Activated T-cell treated with anti-CD3 and anti-CD28 coated beads, Interleukin-2, amount 50 U/mL, for 24 hours (primary cell): ENCODE data around the gene CST7.
A peak's percentile ranks its signal among the peaks of the same experiment; 100 is the strongest.
"Not testable (repeated sequence)": the region's sequence is repeated elsewhere in the genome, so short reads cannot be mapped to it uniquely, and the experiment has no call there.

ENCODE experiments used
- DNase-seq: peaks from one replicate; pipeline ENCODE4 v3.0.0-alpha.2; 2020
- H3K27ac Mint-ChIP-seq: 2 replicates; pipeline ENCODE4 v1.8.0; 2020; ENCODE audit warnings: mild to moderate bottlenecking, mixed read lengths
- H3K27me3 Mint-ChIP-seq: 2 replicates; pipeline ENCODE4 v1.8.0; 2020; ENCODE audit warnings: mixed read lengths
- H3K36me3 Mint-ChIP-seq: 2 replicates; pipeline ENCODE4 v1.8.0; 2020; ENCODE audit warnings: low read depth, mixed read lengths
- H3K4me1 Mint-ChIP-seq: 2 replicates; pipeline ENCODE4 v1.8.0; 2020; ENCODE audit warnings: low read depth, mixed read lengths
- H3K4me3 Mint-ChIP-seq: 2 replicates; pipeline ENCODE4 v1.8.0; 2020; ENCODE audit warnings: mild to moderate bottlenecking, moderate library complexity, mixed read lengths
- H3K9me3 Mint-ChIP-seq: 2 replicates; pipeline ENCODE4 v1.8.0; 2020; ENCODE audit warnings: mixed read lengths

The CST7 gene

DNA sequence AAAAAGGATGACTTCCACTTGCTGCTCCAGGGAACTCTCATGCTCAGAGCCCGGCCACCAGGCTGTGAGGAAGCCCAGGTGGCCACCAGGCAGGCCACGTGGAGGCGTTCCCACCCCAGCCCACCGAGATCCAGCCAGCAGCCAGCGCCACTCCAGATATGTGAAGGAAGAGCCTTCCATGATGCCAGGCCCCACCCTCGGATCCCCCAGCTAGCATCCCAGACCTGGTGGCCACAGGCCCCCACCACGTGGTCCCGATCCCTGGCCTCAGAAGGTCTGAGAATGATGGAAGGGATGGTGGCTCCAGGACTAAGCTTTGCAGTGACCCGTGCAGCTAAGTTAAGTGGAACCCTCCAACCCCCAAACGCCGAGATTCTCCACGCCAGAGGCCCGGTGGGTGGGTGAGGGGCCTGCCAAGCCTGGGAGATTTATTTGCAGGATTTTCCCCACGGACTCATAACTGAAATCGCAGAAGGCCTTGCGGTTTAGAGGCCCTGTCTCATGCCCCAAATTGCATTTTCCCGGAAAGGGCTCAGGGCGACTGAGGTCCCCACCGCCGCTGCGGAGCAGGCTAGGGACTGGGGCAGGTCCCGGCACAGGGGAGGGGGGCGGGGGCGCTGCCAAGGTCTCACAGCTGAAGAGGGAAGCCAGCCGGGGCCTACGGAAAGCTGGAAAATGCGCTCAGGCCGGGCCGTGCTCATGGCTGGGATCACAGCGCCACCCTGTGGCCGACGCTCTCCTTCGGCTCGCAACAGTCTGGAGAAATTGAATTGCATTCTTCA, 31.1 kb upstream of the CST7 start:
- no peak overlapping the region for H3K4me3 Mint-ChIP-seq
- H3K9me3 Mint-ChIP-seq: no peaks in the 10 kb centered on the region
- H3K27me3 Mint-ChIP-seq: peaks cover 5% of the 10 kb centered on the region
- peak; percentile 70 for DNase-seq
- H3K4me1 Mint-ChIP-seq: peaks cover 9% of the 10 kb centered on the region
- no peak overlapping the region for H3K27ac Mint-ChIP-seq
- H3K36me3 Mint-ChIP-seq: no peaks in the 10 kb centered on the region

DNA sequence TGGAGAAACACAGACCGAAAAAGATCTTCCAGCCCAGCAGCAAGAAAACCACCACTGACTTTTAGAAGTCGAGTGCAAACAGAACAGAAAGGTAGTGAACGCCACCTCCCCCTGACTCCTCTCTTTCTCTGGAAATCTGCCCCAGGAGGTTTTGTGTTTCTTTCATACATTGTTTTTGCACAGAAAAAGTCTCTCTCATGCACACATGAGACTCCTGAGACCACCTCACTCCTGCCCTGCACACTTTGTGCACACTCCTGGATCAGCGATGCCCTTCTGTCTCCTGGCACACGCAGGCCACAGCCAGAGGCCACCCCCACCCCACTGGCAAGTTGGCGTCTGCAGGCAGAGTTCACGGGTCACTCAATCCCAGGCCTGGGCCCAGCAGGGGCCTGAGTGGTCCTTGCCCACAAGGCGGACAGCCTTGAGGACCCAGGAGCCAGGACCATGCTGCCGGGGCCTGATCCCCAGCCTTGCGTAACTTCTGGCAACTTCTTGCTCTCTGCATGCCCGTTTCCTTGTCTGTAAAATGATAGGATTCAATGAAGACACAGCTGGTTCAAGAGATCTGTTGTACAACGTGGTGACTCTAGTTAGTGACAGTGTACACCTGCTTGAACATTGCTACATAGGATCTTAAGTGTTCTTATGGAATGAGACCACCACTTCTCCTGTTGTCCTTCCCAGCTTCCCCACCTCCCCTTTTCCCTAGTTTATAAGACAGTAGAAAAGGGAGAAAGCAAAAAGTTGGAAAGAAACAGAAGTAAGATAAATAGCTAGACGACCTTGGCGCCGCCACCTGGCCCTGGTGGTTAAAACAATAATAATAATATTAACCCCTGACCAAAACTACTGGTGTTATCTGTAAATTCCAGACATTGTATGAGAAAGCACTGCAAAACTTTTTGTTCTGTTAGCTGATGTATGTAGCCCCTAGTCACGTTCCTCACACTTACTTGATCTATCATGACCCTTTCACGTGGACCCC, 30.2 kb upstream of the CST7 start:
- no peak for DNase-seq
- Mint-ChIP-seq H3K4me3 (no peak overlapping the region), H3K4me1 (peaks cover 9% of the 10 kb centered on the region), H3K9me3 (no peaks in the 10 kb centered on the region), H3K27me3 (peaks cover 5% of the 10 kb centered on the region), H3K36me3 (no peaks in the 10 kb centered on the region), H3K27ac (no peak overlapping the region)

DNA sequence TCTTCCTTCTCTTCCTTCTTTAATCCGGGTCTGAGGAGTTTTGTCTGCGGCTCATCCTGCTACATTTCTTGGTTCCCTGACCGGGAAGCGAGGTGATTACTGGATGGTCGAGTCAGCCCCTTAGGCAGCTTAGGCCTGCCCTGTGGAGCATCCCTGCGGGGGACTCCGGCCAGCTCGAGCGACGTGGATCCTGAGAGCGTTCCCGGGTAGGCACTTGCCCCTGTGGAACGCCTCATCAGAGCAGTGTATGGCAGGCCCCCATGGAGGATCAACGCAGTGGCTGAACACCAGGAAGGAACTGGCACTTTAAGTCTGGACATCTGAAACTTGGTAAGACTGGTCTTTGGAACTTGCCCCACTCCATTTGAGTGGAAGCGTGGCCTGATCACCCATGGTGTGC, 29.4 kb upstream of the CST7 start:
- not testable (repeated sequence) for H3K27me3 Mint-ChIP-seq, H3K4me3 Mint-ChIP-seq, DNase-seq, H3K9me3 Mint-ChIP-seq, H3K27ac Mint-ChIP-seq, H3K4me1 Mint-ChIP-seq, H3K36me3 Mint-ChIP-seq

DNA sequence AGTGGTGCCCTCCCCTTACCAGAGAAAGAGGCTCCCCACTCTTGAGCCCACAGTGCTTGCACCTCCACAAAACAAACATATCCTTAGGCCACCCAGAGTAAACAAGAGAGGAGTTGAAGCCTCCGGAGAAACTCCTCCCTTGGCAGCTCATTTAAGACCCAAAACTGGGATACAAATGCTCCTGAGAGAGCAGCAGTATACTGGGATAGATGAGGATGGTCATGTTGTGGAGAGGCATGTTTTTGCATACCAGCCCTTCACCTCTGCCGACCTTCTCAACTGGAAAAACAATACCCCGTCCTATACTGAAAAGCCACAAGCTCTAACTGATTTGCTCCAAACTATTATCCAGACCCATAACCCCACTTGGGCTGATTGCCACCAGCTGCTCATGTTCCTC, 28.4 kb upstream of the CST7 start:
- H3K4me1 Mint-ChIP-seq: not testable (repeated sequence)

DNA sequence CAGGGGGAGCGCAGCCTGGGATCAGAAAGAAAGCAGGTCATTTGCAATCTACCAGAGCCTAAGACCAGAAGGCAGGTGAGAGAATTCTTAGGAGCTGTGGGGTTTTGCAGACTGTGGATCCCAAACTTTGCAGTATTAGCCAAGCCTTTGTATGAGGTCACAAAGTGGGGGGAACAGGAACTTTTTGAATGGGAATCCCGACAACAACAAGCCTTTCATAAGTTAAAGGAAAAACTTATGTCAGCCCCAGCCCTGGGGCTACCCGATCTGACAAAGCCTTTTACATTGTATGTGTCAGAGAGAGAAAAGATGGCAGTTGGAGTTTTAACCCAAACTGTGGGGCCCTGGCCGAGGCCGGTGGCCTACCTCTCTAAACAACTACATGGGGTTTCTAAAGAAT, 19.8 kb upstream of the CST7 start:
- H3K4me3 Mint-ChIP-seq, DNase-seq, H3K27me3 Mint-ChIP-seq, H3K9me3 Mint-ChIP-seq, H3K27ac Mint-ChIP-seq, H3K36me3 Mint-ChIP-seq: not testable (repeated sequence)
- H3K4me1 Mint-ChIP-seq: peaks cover 29% of the 10 kb centered on the region

More for the DNA sequence above, 28.4 kb upstream of the CST7 start:
- H3K27me3 Mint-ChIP-seq, H3K36me3 Mint-ChIP-seq, H3K9me3 Mint-ChIP-seq, DNase-seq, H3K27ac Mint-ChIP-seq, H3K4me3 Mint-ChIP-seq: not testable (repeated sequence)

DNA sequence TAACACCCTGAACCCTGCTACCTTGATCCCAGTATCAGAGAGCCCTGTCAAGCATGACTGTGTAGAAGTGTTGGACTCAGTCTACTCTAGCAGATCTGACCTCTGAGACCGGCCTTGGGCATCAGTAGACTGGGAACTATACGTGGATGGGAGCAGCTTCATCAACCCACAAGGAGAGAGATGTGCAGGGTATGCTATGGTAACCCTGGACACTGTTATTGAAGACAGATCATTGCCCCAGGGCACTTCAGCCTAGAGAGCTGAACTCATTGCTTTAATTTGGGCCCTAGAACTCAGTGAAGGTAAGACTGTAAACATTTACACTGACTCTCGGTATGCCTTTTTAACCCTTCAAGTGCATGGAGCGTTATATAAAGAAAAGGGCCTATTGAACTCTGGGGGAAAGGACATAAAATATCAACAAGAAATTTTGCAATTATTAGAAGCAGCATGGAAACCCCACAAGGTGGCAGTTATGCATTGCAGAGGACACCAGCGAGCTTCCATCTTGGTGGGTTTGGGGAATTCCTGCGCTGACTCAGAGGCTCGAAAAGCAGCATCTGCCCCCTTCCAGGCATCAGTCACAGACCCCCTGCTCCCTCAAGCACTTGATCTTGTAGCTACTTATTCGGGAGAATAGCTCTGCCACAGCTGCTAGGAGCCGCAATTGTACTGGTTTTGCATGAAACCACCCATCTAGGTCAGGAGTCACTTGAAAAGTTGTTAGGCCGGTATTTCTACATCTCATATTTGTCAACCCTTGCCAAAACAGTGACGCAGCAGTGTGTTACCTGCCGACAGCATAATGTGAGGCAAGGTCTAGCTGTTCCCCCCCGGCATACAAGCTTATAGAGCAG, 19.0 kb upstream of the CST7 start:
- H3K9me3 Mint-ChIP-seq, DNase-seq, H3K4me3 Mint-ChIP-seq, H3K27me3 Mint-ChIP-seq, H3K36me3 Mint-ChIP-seq: not testable (repeated sequence)
- peaks cover 29% of the 10 kb centered on the region for H3K4me1 Mint-ChIP-seq
- H3K27ac Mint-ChIP-seq: peak overlapping the region; percentile 34

DNA sequence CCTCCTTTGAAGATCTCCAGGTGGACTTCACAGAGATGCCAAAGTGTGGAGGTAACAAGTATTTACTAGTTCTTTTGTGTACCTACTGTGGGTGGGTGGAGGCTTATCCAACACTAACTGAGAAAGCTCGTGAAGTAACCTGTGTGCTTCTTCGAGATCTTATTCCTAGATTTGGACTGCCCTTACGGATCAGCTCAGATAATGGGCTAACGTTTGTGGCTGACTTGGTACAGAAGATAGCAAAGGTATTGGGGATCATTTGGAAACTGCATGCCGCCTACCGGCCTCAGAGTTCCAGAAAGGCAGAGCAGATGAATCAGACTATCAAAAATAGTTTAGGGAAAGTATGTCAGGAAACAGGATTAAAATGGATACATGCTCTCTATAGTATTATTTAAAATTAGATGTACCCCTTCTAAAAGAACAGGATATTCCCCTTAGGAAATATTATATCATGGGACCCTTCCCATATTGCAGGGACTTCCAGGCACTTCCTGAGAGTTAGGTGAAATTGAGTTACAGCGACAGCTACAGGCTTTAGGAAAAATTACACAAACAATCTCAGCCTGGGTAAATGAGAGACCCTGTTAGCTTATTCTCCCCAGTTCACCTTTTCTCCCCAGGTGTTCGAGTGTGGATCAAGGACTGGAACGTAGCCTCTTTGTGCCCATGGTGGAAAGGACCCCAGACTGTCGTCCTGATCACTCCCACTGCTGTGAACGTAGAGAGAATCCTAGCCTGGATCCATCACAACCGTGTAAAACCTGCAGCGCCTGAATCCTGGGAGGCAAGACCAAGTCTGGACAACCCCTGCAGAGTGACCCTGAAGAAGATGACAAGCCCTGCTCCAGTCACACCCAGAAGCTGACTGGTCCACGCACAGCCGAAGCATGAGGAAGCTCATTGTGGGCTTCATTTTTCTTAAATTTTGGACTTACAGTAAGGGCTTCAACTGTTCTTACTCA, 18.1 kb upstream of the CST7 start:
- H3K9me3 Mint-ChIP-seq, H3K36me3 Mint-ChIP-seq, H3K27me3 Mint-ChIP-seq, DNase-seq, H3K4me3 Mint-ChIP-seq: not testable (repeated sequence)
- peaks cover 32% of the 10 kb centered on the region for H3K4me1 Mint-ChIP-seq
- H3K27ac Mint-ChIP-seq: peak overlapping the region; percentile 60

DNA sequence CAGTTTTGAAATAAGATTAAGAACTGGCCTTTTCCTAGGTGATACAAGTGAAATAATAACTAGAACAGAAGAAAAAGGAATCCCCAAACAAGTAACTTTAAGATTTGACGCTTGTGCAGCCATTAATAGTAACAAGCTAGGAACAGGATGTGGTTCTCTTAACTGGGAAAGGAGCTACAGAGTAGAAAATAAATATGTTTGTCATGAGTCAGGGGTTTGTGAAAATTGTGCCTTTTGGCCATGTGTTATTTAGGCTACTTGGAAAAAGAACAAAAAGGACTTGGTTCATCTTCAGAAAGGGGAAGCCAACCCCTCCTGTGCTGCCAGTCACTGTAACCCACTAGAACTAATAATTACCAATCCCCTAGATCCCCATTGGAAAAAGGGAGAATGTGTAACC, 17.2 kb upstream of the CST7 start:
- DNase-seq, H3K9me3 Mint-ChIP-seq, H3K36me3 Mint-ChIP-seq, H3K27me3 Mint-ChIP-seq, H3K4me3 Mint-ChIP-seq: not testable (repeated sequence)
- Mint-ChIP-seq H3K4me1 (peaks cover 37% of the 10 kb centered on the region), H3K27ac (peak overlapping the region; percentile 62)

DNA sequence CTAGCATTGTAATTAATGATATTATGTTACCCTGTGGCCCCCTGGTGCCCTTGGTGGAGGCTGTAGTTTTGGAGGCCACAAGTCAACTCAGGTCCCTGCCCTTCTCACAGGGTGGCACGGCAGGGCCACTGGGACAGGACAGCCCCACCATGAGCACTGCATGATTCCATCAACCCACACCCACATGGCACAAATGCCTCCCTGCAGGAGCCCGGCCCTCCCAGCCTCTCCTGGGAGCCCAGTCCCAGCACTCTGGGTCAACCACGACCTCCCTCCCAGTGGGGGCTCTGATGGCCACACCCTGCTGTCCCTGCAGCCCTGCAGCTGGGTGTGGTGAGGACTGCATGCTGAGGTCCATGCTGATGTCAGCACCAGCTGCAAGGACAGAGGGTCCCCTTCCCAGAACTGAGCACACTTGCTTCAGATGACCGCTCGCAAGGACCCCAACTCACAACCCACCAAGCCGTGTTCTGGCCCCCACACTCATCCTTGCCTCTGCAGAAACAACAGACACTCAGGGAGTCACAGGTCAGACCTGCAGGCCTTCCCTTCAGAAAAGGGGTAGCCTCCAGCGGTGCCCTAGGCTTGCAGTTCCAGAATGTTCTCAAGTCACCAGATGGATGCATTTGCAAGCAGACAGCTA, 15.7 kb upstream of the CST7 start:
- Mint-ChIP-seq H3K4me1 (peaks cover 37% of the 10 kb centered on the region), H3K9me3 (no peaks in the 10 kb centered on the region), H3K27ac (no peak overlapping the region), H3K4me3 (no peak overlapping the region), H3K27me3 (no peaks in the 10 kb centered on the region), H3K36me3 (no peaks in the 10 kb centered on the region)
- DNase-seq: peak; percentile 19

DNA sequence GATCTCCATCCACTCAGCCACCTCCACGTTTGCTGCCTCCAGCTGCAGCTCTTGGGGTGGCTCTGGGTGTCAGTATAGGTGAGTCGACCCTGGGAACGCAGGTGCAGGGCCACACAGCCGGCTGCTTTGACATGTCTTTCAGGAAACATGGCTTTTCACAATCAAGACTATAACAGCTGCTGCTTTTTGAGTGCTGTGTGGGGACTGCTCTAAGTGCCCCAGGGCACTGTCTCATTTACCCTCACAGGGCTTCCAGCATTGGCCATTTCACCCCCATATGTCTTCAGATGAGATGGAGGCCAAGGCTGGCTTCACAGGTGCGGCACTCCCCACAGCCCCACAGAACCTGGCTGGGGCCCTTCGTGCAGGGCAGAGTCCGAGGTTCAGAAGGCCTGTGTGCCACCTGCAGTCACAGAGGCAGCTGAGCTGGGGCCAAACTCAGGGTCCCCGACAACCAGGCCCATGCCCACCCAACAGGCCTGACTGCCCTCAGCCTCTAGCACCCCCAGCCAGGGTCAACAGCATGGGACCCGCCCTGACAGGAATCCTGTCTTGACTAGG, 14.9 kb upstream of the CST7 start:
- H3K36me3 Mint-ChIP-seq: no peaks in the 10 kb centered on the region
- H3K27ac Mint-ChIP-seq: no peak overlapping the region
- DNase-seq: no peak

DNA sequence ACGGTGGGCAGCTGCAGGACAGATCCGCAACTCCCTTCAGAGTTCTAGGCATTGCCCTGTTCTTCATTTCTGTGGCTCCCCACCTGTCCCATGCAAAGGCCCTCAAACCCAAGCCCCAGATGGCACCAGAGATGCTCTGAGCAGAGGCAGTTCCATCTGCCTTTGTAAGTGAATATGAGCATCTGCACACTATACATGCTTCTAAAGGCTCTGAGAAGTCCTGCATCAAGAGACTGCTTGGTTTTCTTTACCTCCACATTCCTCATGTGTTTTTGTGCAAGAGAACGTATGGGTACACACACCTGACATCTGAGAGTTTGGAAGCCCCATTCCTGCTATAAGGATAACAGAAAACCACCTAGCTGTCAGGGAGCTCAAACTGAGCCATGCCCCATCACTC, 14.4 kb upstream of the CST7 start:
- Mint-ChIP-seq H3K27me3 (no peaks in the 10 kb centered on the region), H3K4me1 (peaks cover 37% of the 10 kb centered on the region), H3K36me3 (no peaks in the 10 kb centered on the region), H3K27ac (no peak overlapping the region), H3K4me3 (no peak overlapping the region), H3K9me3 (no peaks in the 10 kb centered on the region)
- no peak for DNase-seq

More for the DNA sequence above, 14.9 kb upstream of the CST7 start:
- Mint-ChIP-seq H3K4me1 (peaks cover 37% of the 10 kb centered on the region), H3K9me3 (no peaks in the 10 kb centered on the region), H3K4me3 (no peak overlapping the region), H3K27me3 (no peaks in the 10 kb centered on the region)

DNA sequence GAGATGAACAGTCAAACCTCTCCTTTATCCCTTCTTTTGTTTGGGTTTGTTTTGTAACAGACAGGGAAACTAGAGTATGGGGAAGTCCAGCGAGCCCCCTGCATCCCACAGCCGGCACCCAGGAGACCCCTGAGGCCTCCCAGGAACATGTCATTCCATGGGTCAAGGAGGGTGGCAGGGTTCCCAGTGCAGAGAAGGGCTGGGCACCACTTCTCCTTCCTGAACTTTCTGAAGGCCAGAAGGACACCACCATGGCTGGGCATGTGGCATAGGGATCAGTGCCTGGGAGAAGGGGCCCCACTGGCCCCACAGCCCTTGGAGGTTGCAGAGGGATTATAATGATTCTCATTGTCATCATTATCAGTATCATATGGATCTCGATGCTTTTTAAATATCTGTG, 13.9 kb upstream of the CST7 start:
- no peak for DNase-seq
- no peaks in the 10 kb centered on the region for H3K27me3 Mint-ChIP-seq
- no peak overlapping the region for H3K4me3 Mint-ChIP-seq
- no peaks in the 10 kb centered on the region for H3K36me3 Mint-ChIP-seq
- peaks cover 36% of the 10 kb centered on the region for H3K4me1 Mint-ChIP-seq
- no peak overlapping the region for H3K27ac Mint-ChIP-seq
- H3K9me3 Mint-ChIP-seq: peaks cover 2% of the 10 kb centered on the region
